Activated CD4-positive, CD25-positive, alpha-beta regulatory T cell treated with anti-CD3 and anti-CD28 coated beads, Interleukin-2, amount 50 U/mL, for 24 hours (primary cell): ENCODE data around the gene CYP26B1.

Source experiments
- ATAC-seq, 2 donors: fragments of 150-1000 bp; cut with Tn5 transposase; one replicate each; pipeline ENCODE4 v1.10.0; 2021; ENCODE audit warnings: mild to moderate bottlenecking in 1 of 2, moderate library complexity in 1 of 2

Gene CYP26B1

GRCh38 chr2:72147303-72147971 lies at the start of gene CYP26B1:
Gene CYP26B1, minus strand, starts transcription at chr2:72147862. Its CDS starts 28 bp downstream, at chr2:72147834.
- ATAC-seq: no peak

- no peak for ATAC-seq
Observed at GRCh38 chr2:72193723-72194122, 46.1 kb upstream of the CYP26B1 start.

- ATAC-seq: no peak
Observed at GRCh38 chr2:72191441-72191840, 43.8 kb upstream of the CYP26B1 start.

- no peak for ATAC-seq
Observed at GRCh38 chr2:72185206-72185605, 37.5 kb upstream of the CYP26B1 start.

- ATAC-seq: no peak
Observed at GRCh38 chr2:72183466-72183865, 35.8 kb upstream of the CYP26B1 start.

GRCh38 chr2:72183016-72183415 lies 35.4 kb upstream of the CYP26B1 start:
- no peak for ATAC-seq

GRCh38 chr2:72182547-72182946 lies 34.9 kb upstream of the CYP26B1 start:
- ATAC-seq: no peak

GRCh38 chr2:72181616-72182015 lies 34.0 kb upstream of the CYP26B1 start:
- ATAC-seq: no peak

- ATAC-seq: no peak
Observed at GRCh38 chr2:72180351-72180750, 32.7 kb upstream of the CYP26B1 start.

- no peak for ATAC-seq
Observed at GRCh38 chr2:72178551-72178950, 30.9 kb upstream of the CYP26B1 start.

- ATAC-seq: no peak
Observed at GRCh38 chr2:72176281-72176680, 28.6 kb upstream of the CYP26B1 start.

GRCh38 chr2:72175636-72176035 lies 28.0 kb upstream of the CYP26B1 start:
- no peak for ATAC-seq

- no peak for ATAC-seq
Observed at GRCh38 chr2:72173640-72174321, 26.1 kb upstream of the CYP26B1 start.

- ATAC-seq: no peak
Observed at GRCh38 chr2:72172478-72172877, 24.8 kb upstream of the CYP26B1 start.

- no peak for ATAC-seq
Observed at GRCh38 chr2:72166279-72166678, 18.6 kb upstream of the CYP26B1 start.

GRCh38 chr2:72165792-72166191 lies 18.1 kb upstream of the CYP26B1 start:
- ATAC-seq: no peak

- ATAC-seq: no peak
Observed at GRCh38 chr2:72162574-72162973, 14.9 kb upstream of the CYP26B1 start.

- no peak for ATAC-seq
Observed at GRCh38 chr2:72159211-72159993, 11.7 kb upstream of the CYP26B1 start.

GRCh38 chr2:72157871-72158771 lies 10.5 kb upstream of the CYP26B1 start:
- no peak for ATAC-seq

GRCh38 chr2:72156872-72157271 lies 9.2 kb upstream of the CYP26B1 start:
- ATAC-seq: no peak

GRCh38 chr2:72155737-72156136 lies 8.1 kb upstream of the CYP26B1 start:
- no peak for ATAC-seq

GRCh38 chr2:72155151-72155550 lies 7.5 kb upstream of the CYP26B1 start:
- no peak for ATAC-seq
